Epidermal melanocyte (primary cell): Measurements from ENCODE around the gene P2RX5.

Experiments
- DNase-seq: peaks from one replicate; pipeline ENCODE4 v3.0.0; 2011; ENCODE audit warnings: low spot score; ENCODE audit not compliant: insufficient read length

The P2RX5 gene

GRCh38 chr17:3626831-3627768, 68.9 kb downstream of the P2RX5 start:
- DNase-seq, result no peak
